GM12878 (cell line): ENCODE data around the gene ITPRIPL1. TPM values are rescaled to one million over a fixed set of nuclear protein-coding genes. Genes with fewer than 3 reads are reported as not detected.

Experiments used
- ATAC-seq: fragments of 200-7000 bp; cut with Tn5 transposase; 3 replicates; pipeline ENCODE4 v1.9.1; 2020; ENCODE audit warnings: mild to moderate bottlenecking, moderate library complexity
- BruUV-seq: library from RNA; stranded (reverse); fragments of 400-500 nt; replicated peaks from 2 replicates; lab custom pipeline; 2021; lab: Mats Ljungman, UMichigan
- CTCF ChIA-PET: fragments of 300-600 bp; sonication (Branson Sonifier 250); formaldehyde crosslinking; extraction: SDS; loops from one replicate; lab custom pipeline; 2021; ENCODE audit warnings: inconsistent platforms; lab: Yijun Ruan, JAX
- POLR2A ChIA-PET: fragments of 350-600 bp; formaldehyde crosslinking; extraction: SDS; loops from one replicate; lab custom pipeline; 2021; ENCODE audit warnings: inconsistent platforms; lab: Charles Lee
- RAD21 ChIA-PET: fragments of 300-600 bp; sonication (Branson Sonifier 250); formaldehyde crosslinking; loops from one replicate; lab custom pipeline; 2023; ENCODE audit warnings: antibody characterized with exemption; ENCODE audit not compliant: unreplicated experiment; lab: Charles Lee
- SMC1A ChIA-PET: fragments of 300-600 bp; sonication (Branson Sonifier 250); formaldehyde crosslinking; loops from one replicate; lab custom pipeline; 2023; ENCODE audit not compliant: unreplicated experiment, uncharacterized antibody; lab: Charles Lee
- DNase-seq: peaks from one replicate; pipeline ENCODE4 v3.0.0-alpha.2; 2011; ENCODE audit warnings: low read depth, low spot score
- FAIRE-seq: peaks from 3 replicates; lab custom pipeline; 2011; peaks lifted over from hg19 to GRCh38; lab: Jason Lieb, UNC
- H2AFZ ChIP-seq: 2 replicates; pipeline ENCODE4 v1.6.0; 2011; ENCODE audit warnings: low read depth, low read length, control low read depth; ENCODE audit not compliant: control insufficient read depth
- H3K27ac ChIP-seq: 2 replicates; pipeline ENCODE4 v1.5.1; 2011; ENCODE audit warnings: control low read depth; ENCODE audit not compliant: control insufficient read depth, insufficient read depth
- H3K27me3 ChIP-seq, 2 experiments: replicated peaks in 1 of 2; 2 replicates each; pipeline versions ENCODE4 v1.6.0 to v1.6.1; 2011; ENCODE audit warnings: low read length in 1 of 2; ENCODE audit not compliant: control insufficient read depth in 2 of 2, insufficient read depth in 2 of 2
- H3K36me3 ChIP-seq, 2 experiments: 2 replicates each; pipeline ENCODE4 v1.5.1; 2011; ENCODE audit warnings: low read length in 1 of 2; ENCODE audit not compliant: control insufficient read depth in 2 of 2, insufficient read depth in 2 of 2
- H3K4me1 ChIP-seq: 2 replicates; pipeline ENCODE4 v1.6.1; 2011; ENCODE audit warnings: mild to moderate bottlenecking, low read length, moderate library complexity, mixed read lengths; ENCODE audit not compliant: control insufficient read depth, insufficient read depth
- H3K4me2 ChIP-seq: 2 replicates; pipeline ENCODE4 v1.6.0; 2011; ENCODE audit warnings: control low read depth; ENCODE audit not compliant: control insufficient read depth, insufficient read depth
- H3K4me3 ChIP-seq: fragments of 200-600 bp; sonication (generic); 2 replicates; pipeline ENCODE4 v1.5.1; 2016
- H3K79me2 ChIP-seq: 2 replicates; pipeline ENCODE4 v1.6.0; 2011; ENCODE audit warnings: low read length; ENCODE audit not compliant: control insufficient read depth, insufficient read depth
- H3K9ac ChIP-seq: 2 replicates; pipeline ENCODE4 v1.8.0; 2011; ENCODE audit warnings: low read length, control low read depth, mixed read lengths; ENCODE audit not compliant: control insufficient read depth, insufficient read depth
- H3K9me3 ChIP-seq: replicated peaks from 3 replicates; pipeline ENCODE4 v1.5.1; 2011; ENCODE audit warnings: mild to moderate bottlenecking, low read length; ENCODE audit not compliant: control insufficient read depth, insufficient read depth
- H4K20me1 ChIP-seq: 2 replicates; pipeline ENCODE4 v1.6.0; 2011; ENCODE audit not compliant: control insufficient read depth, insufficient read depth
- MXI1 ChIP-seq: fragments of 150-350 bp; IDR thresholded peaks from 2 replicates; pipeline ENCODE4 v1.6.1; 2011; ENCODE audit warnings: low read depth, mild to moderate bottlenecking, inconsistent platforms, low read length, improper control_type of control experiment
- POU2F2 ChIP-seq: IDR thresholded peaks from 3 replicates; pipeline ENCODE4 v1.6.1; 2011; ENCODE audit warnings: low read depth, mild to moderate bottlenecking, low read length, borderline replicate concordance
- SP1 ChIP-seq: IDR thresholded peaks from one replicate; pipeline ENCODE4 v1.6.1; 2011; ENCODE audit warnings: low read depth, low read length
- SREBF1 ChIP-seq: IDR thresholded peaks from 2 replicates; pipeline ENCODE4 v1.6.1; 2012; ENCODE audit warnings: mild to moderate bottlenecking, low read length
- SUZ12 ChIP-seq: fragments of 200-600 bp; sonication (generic); IDR thresholded peaks from one replicate; pipeline ENCODE4 v1.6.1; 2018; ENCODE audit warnings: antibody characterized with exemption, mild to moderate bottlenecking; ENCODE audit not compliant: unreplicated experiment
- WGBS: methylation state at CpG from one replicate; pipeline ENCODE4 v1.1.6; 2016; ENCODE audit warnings: low lambda C conversion rate; ENCODE audit not compliant: insufficient replicate concordance, insufficient coverage; ENCODE audit errors: missing lambda C conversion rate; 5-methylcytosine and 5-hydroxymethylcytosine counted together
- in situ Hi-C: fragments of 300-500 bp; cut with MboI; formaldehyde crosslinking; loops from 9 replicates; pipeline ENCODE4 v1.14.3; 2018; ENCODE audit warnings: mixed read lengths
- intact Hi-C: fragments of 100-400 bp; cut with micrococcal nuclease; formaldehyde crosslinking; loops from one replicate; pipeline ENCODE4 v1.14.2; 2022; ENCODE audit not compliant: unreplicated experiment
- polyA plus RNA-seq, 11 experiments: library from polyadenylated mRNA; depleted of rRNA in 4 of 11; unstranded in 6 of 11; stranded (reverse) in 5 of 11; fragments of >200 nt; fragmentation: Nextera tagmentation in 4 of 11; fragmentation: Illumina TruSeq in 1 of 11; extraction: Ambion mirVana in 4 of 11; extraction: Trizol in 1 of 11; gene quantifications; 1 replicate in 1 of 11; 2 replicates in 10 of 11; pipeline versions ENCODE4 v1.2.1 to v1.2.3, GENCODE V29; 2011 to 2016; ENCODE audit warnings: inconsistent platforms in 2 of 11, missing spikeins in 2 of 11, low read depth in 1 of 11
- total RNA-seq, 4 experiments: library from RNA; depleted of rRNA in 3 of 4; stranded (reverse); fragments of >200 nt in 3 of 4; fragmentation: Illumina TruSeq in 1 of 4; extraction: Trizol in 1 of 4; gene quantifications; 2 replicates each; pipeline versions ENCODE4 v1.2.1 to v1.2.3, GENCODE V29; 2013 to 2021
- TF ChIP-seq, protein P1 (sequence below): fragments of 450-650 bp; conservative IDR thresholded peaks from 2 replicates; pipeline ENCODE4 v1.6.1; 2017; ENCODE audit warnings: mild to moderate bottlenecking, moderate library complexity
- TF ChIP-seq, protein P2 (sequence below): fragments of 450-650 bp; IDR thresholded peaks from 2 replicates; pipeline ENCODE4 v1.6.1; 2017; ENCODE audit warnings: mild to moderate bottlenecking, moderate library complexity

ITPRIPL1 gene
- total and polyA plus RNA-seq, 10 of the 15 experiments (the other 5 are each of a cell fraction or from before 2014, with no cell fraction given) = 4.9 to 28.7 (median 14.3) TPM

GRCh38 chr2:96361751-96362150 lies 36.6 kb downstream of the ITPRIPL1 start:
- in situ Hi-C loops (no loop called here), intact Hi-C loops (no loop called here)
- CTCF ChIA-PET = no interaction called here

More at GRCh38 chr2:96361751-96362150, 36.6 kb downstream of the ITPRIPL1 start:
- no peaks in the 10 kb centered on the region for H3K9me3 ChIP-seq
- ATAC-seq (no peak), DNase-seq (no peak), FAIRE-seq (no peak)
- BruUV-seq = no TSS peak
- SMC1A ChIA-PET = no interaction called here
- H3K4me3 ChIP-seq = no peak overlapping the region
- H3K79me2 ChIP-seq = no peaks in the 10 kb centered on the region
- H2AFZ ChIP-seq = no peak overlapping the region
- H3K4me2 ChIP-seq = no peak overlapping the region
- RAD21 ChIA-PET = no interaction called here
- no peak overlapping the region for H3K9ac ChIP-seq
- TF ChIP-seq MXI1 = no peak
- no peak for TF ChIP-seq SREBF1
- TF ChIP-seq POU2F2 = no peak
- no peak for TF ChIP-seq SP1
- TF ChIP-seq, protein P1, sequence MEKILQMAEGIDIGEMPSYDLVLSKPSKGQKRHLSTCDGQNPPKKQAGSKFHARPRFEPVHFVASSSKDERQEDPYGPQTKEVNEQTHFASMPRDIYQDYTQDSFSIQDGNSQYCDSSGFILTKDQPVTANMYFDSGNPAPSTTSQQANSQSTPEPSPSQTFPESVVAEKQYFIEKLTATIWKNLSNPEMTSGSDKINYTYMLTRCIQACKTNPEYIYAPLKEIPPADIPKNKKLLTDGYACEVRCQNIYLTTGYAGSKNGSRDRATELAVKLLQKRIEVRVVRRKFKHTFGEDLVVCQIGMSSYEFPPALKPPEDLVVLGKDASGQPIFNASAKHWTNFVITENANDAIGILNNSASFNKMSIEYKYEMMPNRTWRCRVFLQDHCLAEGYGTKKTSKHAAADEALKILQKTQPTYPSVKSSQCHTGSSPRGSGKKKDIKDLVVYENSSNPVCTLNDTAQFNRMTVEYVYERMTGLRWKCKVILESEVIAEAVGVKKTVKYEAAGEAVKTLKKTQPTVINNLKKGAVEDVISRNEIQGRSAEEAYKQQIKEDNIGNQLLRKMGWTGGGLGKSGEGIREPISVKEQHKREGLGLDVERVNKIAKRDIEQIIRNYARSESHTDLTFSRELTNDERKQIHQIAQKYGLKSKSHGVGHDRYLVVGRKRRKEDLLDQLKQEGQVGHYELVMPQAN = no peak
- no peak for TF ChIP-seq SUZ12
- TF ChIP-seq, protein P2, sequence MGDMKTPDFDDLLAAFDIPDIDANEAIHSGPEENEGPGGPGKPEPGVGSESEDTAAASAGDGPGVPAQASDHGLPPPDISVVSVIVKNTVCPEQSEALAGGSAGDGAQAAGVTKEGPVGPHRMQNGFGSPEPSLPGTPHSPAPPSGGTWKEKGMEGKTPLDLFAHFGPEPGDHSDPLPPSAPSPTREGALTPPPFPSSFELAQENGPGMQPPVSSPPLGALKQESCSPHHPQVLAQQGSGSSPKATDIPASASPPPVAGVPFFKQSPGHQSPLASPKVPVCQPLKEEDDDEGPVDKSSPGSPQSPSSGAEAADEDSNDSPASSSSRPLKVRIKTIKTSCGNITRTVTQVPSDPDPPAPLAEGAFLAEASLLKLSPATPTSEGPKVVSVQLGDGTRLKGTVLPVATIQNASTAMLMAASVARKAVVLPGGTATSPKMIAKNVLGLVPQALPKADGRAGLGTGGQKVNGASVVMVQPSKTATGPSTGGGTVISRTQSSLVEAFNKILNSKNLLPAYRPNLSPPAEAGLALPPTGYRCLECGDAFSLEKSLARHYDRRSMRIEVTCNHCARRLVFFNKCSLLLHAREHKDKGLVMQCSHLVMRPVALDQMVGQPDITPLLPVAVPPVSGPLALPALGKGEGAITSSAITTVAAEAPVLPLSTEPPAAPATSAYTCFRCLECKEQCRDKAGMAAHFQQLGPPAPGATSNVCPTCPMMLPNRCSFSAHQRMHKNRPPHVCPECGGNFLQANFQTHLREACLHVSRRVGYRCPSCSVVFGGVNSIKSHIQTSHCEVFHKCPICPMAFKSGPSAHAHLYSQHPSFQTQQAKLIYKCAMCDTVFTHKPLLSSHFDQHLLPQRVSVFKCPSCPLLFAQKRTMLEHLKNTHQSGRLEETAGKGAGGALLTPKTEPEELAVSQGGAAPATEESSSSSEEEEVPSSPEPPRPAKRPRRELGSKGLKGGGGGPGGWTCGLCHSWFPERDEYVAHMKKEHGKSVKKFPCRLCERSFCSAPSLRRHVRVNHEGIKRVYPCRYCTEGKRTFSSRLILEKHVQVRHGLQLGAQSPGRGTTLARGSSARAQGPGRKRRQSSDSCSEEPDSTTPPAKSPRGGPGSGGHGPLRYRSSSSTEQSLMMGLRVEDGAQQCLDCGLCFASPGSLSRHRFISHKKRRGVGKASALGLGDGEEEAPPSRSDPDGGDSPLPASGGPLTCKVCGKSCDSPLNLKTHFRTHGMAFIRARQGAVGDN = no peak
- WGBS = 100% methylated on average over 2 of the region's 2 CpGs
- H3K4me1 ChIP-seq = no peaks in the 10 kb centered on the region
- POLR2A ChIA-PET = no interaction called here
- no peaks in the 10 kb centered on the region for H3K27me3 ChIP-seq
- H4K20me1 ChIP-seq = no peaks in the 10 kb centered on the region
- H3K36me3 ChIP-seq = peaks cover 28 to 41% of the 10 kb centered on the region in 2 experiments
- H3K27ac ChIP-seq = no peak overlapping the region
